H1 (cell line): ENCODE results near the gene TXNDC12. TPM values are rescaled to one million over a fixed set of nuclear protein-coding genes. Genes with fewer than 3 reads are reported as not detected.

Source experiments
- CTCF ChIA-PET: fragments of 300-600 bp; sonication (Branson Sonifier 250); formaldehyde crosslinking; loops from one replicate; lab custom pipeline; 2021; ENCODE audit not compliant: partially characterized antibody; lab: Charles Lee
- POLR2A ChIA-PET: fragments of 300-600 bp; sonication (Branson Sonifier 250); formaldehyde crosslinking; loops from one replicate; lab custom pipeline; 2021; ENCODE audit warnings: inconsistent platforms; ENCODE audit not compliant: partially characterized antibody; lab: Charles Lee
- DNase-seq, 2 experiments: peaks; one replicate each; pipeline versions ENCODE4 v3.0.0 to v3.0.0-alpha.2; 2010 to 2022; ENCODE audit warnings: low spot score in 2 of 2, low read depth in 1 of 2, mixed read lengths in 1 of 2
- FAIRE-seq: peaks from 2 replicates; lab custom pipeline; 2011; peaks lifted over from hg19 to GRCh38; lab: Jason Lieb, UNC
- H2AFZ ChIP-seq: 2 replicates; pipeline ENCODE4 v1.8.1; 2012; ENCODE audit warnings: low read length, inconsistent platforms
- H2AK5ac ChIP-seq: 2 replicates; pipeline ENCODE4 v1.6.1; 2013; ENCODE audit warnings: low read depth, low read length
- H2BK120ac ChIP-seq: replicated peaks from 2 replicates; pipeline ENCODE3; 2013; ENCODE audit warnings: low read depth, low read length, inconsistent platforms
- H2BK12ac ChIP-seq: 2 replicates; pipeline ENCODE4 v1.6.1; 2013; ENCODE audit warnings: low read depth, low read length
- H2BK15ac ChIP-seq: 2 replicates; pipeline ENCODE4 v1.6.1; 2013; ENCODE audit warnings: low read length
- H2BK20ac ChIP-seq: 2 replicates; pipeline ENCODE4 v1.6.1; 2013; ENCODE audit warnings: low read length
- H2BK5ac ChIP-seq: 2 replicates; pipeline ENCODE4 v1.6.1; 2013; ENCODE audit warnings: low read depth, low read length
- H3K14ac ChIP-seq: 2 replicates; pipeline ENCODE4 v1.6.1; 2013; ENCODE audit warnings: inconsistent platforms; ENCODE audit not compliant: insufficient read length
- H3K18ac ChIP-seq: 2 replicates; pipeline ENCODE4 v1.6.1; 2013; ENCODE audit warnings: low read length; ENCODE audit errors: extremely low read depth
- H3K23ac ChIP-seq: 2 replicates; pipeline ENCODE4 v1.6.1; 2013; ENCODE audit warnings: inconsistent platforms; ENCODE audit not compliant: insufficient read length
- H3K23me2 ChIP-seq: 2 replicates; pipeline ENCODE4 v1.6.1; 2013; ENCODE audit warnings: low read depth, low read length
- H3K27ac ChIP-seq: 2 replicates; pipeline ENCODE4 v1.6.1; 2011; ENCODE audit warnings: low read depth, low read length, inconsistent platforms
- H3K27me3 ChIP-seq, 4 experiments: replicated peaks in 1 of 4; 1 replicate in 1 of 4; 2 replicates in 3 of 4; pipeline versions ENCODE4 v1.6.1 to v1.8.1; 2011 to 2013; ENCODE audit warnings: low read length in 3 of 4, mild to moderate bottlenecking in 3 of 4, inconsistent platforms in 2 of 4, mixed read lengths in 2 of 4, moderate library complexity in 1 of 4; ENCODE audit not compliant: control insufficient read depth in 3 of 4, insufficient read depth in 3 of 4; ENCODE audit errors: extremely low read depth in 1 of 4
- H3K36me3 ChIP-seq, 4 experiments: 2 replicates each; pipeline versions ENCODE4 v1.6.1 to v1.8.1; 2011 to 2013; ENCODE audit warnings: mild to moderate bottlenecking in 4 of 4, low read length in 3 of 4, moderate library complexity in 2 of 4, control low read depth in 1 of 4, inconsistent platforms in 1 of 4; ENCODE audit not compliant: insufficient read depth in 4 of 4, control insufficient read depth in 2 of 4
- H3K4ac ChIP-seq: replicated peaks from 2 replicates; pipeline ENCODE3; 2013; ENCODE audit warnings: low read length, low read depth, mixed read lengths, inconsistent platforms; ENCODE audit not compliant: insufficient read length
- H3K4me1 ChIP-seq, 4 experiments: replicated peaks in 1 of 4; 1 replicate in 1 of 4; 2 replicates in 3 of 4; pipeline versions ENCODE4 v1.6.1 to v1.8.1; 2011 to 2013; ENCODE audit warnings: low read length in 3 of 4, inconsistent platforms in 2 of 4, mixed read lengths in 1 of 4; ENCODE audit not compliant: insufficient read depth in 4 of 4, control insufficient read depth in 3 of 4
- H3K4me2 ChIP-seq, 2 experiments: 2 replicates each; pipeline versions ENCODE4 v1.6.1 to v1.8.1; 2011 to 2013; ENCODE audit warnings: low read depth in 2 of 2, low read length in 2 of 2, control low read depth in 1 of 2, inconsistent platforms in 1 of 2, mild to moderate bottlenecking in 1 of 2; ENCODE audit not compliant: insufficient read depth in 1 of 2
- H3K4me3 ChIP-seq, 4 experiments: fragments of 200-600, 300-600 bp in 1 of 4; sonication (generic), shearing (Covaris generic), sonication (Bioruptor Twin) in 1 of 4; 2 replicates each; pipeline versions ENCODE4 v1.5.1 to v1.8.1; 2011 to 2016; ENCODE audit warnings: low read length in 4 of 4, low read depth in 3 of 4, control low read depth in 2 of 4, inconsistent platforms in 2 of 4, mild to moderate bottlenecking in 2 of 4, mixed read lengths in 1 of 4, moderate library complexity in 1 of 4; ENCODE audit not compliant: insufficient read depth in 2 of 4; ENCODE audit errors: extremely low read depth in 1 of 4
- H3K56ac ChIP-seq: replicated peaks from 2 replicates; pipeline ENCODE3; 2013; ENCODE audit warnings: low read depth, mild to moderate bottlenecking, mixed read lengths, low read length, inconsistent platforms; ENCODE audit not compliant: insufficient read length
- H3K79me1 ChIP-seq: 2 replicates; pipeline ENCODE4 v1.6.1; 2013; ENCODE audit warnings: low read depth, low read length, control low read depth
- H3K79me2 ChIP-seq, 2 experiments: 2 replicates each; pipeline versions ENCODE4 v1.6.1 to v1.8.1; 2012 to 2013; ENCODE audit warnings: low read length in 2 of 2, mild to moderate bottlenecking in 2 of 2, inconsistent platforms in 1 of 2; ENCODE audit not compliant: insufficient read depth in 2 of 2, control insufficient read depth in 1 of 2
- H3K9ac ChIP-seq, 4 experiments: replicated peaks in 1 of 4; 1 replicate in 1 of 4; 2 replicates in 3 of 4; pipeline versions ENCODE4 v1.6.1 to v1.8.1; 2011 to 2013; ENCODE audit warnings: low read depth in 3 of 4, low read length in 3 of 4, control low read depth in 2 of 4, mild to moderate bottlenecking in 2 of 4, moderate library complexity in 2 of 4, inconsistent platforms in 1 of 4; ENCODE audit errors: extremely low read depth in 1 of 4
- H3K9me3 ChIP-seq, 2 experiments: 2 replicates each; pipeline versions ENCODE4 v1.6.1 to v1.8.1; 2012 to 2013; ENCODE audit warnings: mild to moderate bottlenecking in 2 of 2, moderate library complexity in 2 of 2, control low read depth in 1 of 2, inconsistent platforms in 1 of 2, low read depth in 1 of 2, low read length in 1 of 2, mixed read lengths in 1 of 2; ENCODE audit not compliant: insufficient read depth in 2 of 2
- H4K20me1 ChIP-seq, 2 experiments: replicated peaks in 1 of 2; 2 replicates each; pipeline versions ENCODE3 to v1.8.1; 2011 to 2013; ENCODE audit warnings: inconsistent platforms in 2 of 2, low read length in 2 of 2, mild to moderate bottlenecking in 1 of 2; ENCODE audit not compliant: insufficient read depth in 2 of 2, control insufficient read depth in 1 of 2
- H4K5ac ChIP-seq: 2 replicates; pipeline ENCODE4 v1.6.1; 2013; ENCODE audit warnings: low read length, low read depth, mixed read lengths, inconsistent platforms; ENCODE audit not compliant: insufficient read length
- H4K8ac ChIP-seq: 2 replicates; pipeline ENCODE4 v1.8.0; 2013; ENCODE audit warnings: mild to moderate bottlenecking, moderate library complexity, low read length, inconsistent platforms; ENCODE audit not compliant: insufficient read depth; ENCODE audit errors: extremely low read depth
- H4K91ac ChIP-seq: replicated peaks from 2 replicates; pipeline ENCODE3; 2013; ENCODE audit warnings: low read length, mixed read lengths, inconsistent platforms; ENCODE audit not compliant: insufficient read length
- WGBS, 2 experiments: shearing (Covaris generic) in 1 of 2; methylation state at CpG; one replicate each; pipeline versions ENCODE4 v1.1.6 to v1.1.7; 2013 to 2015; ENCODE audit warnings: low lambda C conversion rate in 2 of 2, mixed read lengths in 2 of 2, inconsistent platforms in 1 of 2, low coverage in 1 of 2, missing lambda C conversion rate in 1 of 2; ENCODE audit not compliant: insufficient replicate concordance in 2 of 2, insufficient coverage in 1 of 2, insufficient read length in 1 of 2; ENCODE audit errors: extremely low coverage in 1 of 2, missing lambda C conversion rate in 1 of 2; 5-methylcytosine and 5-hydroxymethylcytosine counted together
- polyA plus RNA-seq, 7 experiments: library from polyadenylated mRNA; depleted of rRNA in 3 of 7; stranded (reverse) in 5 of 7; unstranded in 2 of 7; fragments of >200 nt in 5 of 7; fragments of 200-250 nt in 2 of 7; gene quantifications; 1 replicate in 5 of 7; 2 replicates in 1 of 7; 4 replicates in 1 of 7; pipeline versions ENCODE4 v1.2.1 to v1.2.3, GENCODE V29; 2011 to 2013; ENCODE audit warnings: missing spikeins in 2 of 7, mixed read lengths in 2 of 7
- total RNA-seq: library from RNA; stranded (reverse); fragmentation: NEBNext Ultra II Directional; extraction: Animal tissue kit (Norgen Biotek cat#: 25700); gene quantifications from 2 replicates; pipeline ENCODE4 v1.2.1, GENCODE V29; 2021
- TF ChIP-seq, protein P1 (sequence below): IDR thresholded peaks from 2 replicates; pipeline ENCODE4 v1.6.1; 2012; ENCODE audit warnings: low read length, inconsistent platforms

TXNDC12 gene
- total and polyA plus RNA-seq, 2 of the 8 experiments (the other 6 are each of a cell fraction or from before 2014, with no cell fraction given) = 35.2 to 89.8 TPM

DNA sequence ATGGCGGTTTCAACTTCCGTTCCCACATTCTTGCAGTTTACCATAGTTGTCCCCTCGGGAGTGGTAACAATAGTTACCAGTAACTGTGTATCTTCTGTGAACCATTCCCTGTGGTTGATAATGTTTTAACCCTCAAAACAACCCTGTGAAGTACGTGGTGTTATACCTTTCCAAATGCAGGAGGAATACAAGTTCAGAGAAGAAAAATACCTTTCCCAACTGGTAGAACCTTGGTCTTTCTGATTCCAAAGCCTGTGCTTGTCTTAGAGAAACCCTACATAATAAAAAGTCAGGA, 1.9 kb upstream of the TXNDC12 start:
- peak overlapping the region; percentile 93 for H3K27ac ChIP-seq
- H2BK15ac ChIP-seq = 0 out of 2 replicates have a peak overlapping the region, but pooled peaks have one; percentile 74
- H2BK5ac ChIP-seq = peak overlapping the region; percentile 93
- no peak overlapping the region for H2AFZ ChIP-seq
- H3K4me3 ChIP-seq = peak overlapping the region; percentile 87 to 98 (median 92)
- H2BK20ac ChIP-seq = no peak overlapping the region
- H3K79me2 ChIP-seq = peaks cover 17 to 76% of the 10 kb centered on the region in 2 experiments
- DNase-seq = no peak
- peak overlapping the region; percentile 90 for H4K91ac ChIP-seq
- peaks cover 0 to 6% of the 10 kb centered on the region in 2 experiments for H4K20me1 ChIP-seq
- H4K8ac ChIP-seq = no peak overlapping the region
- H3K14ac ChIP-seq = no peak overlapping the region
- peak overlapping the region; percentile 82 for H3K56ac ChIP-seq
- peak overlapping the region; percentile 79 to 96 for H3K4me2 ChIP-seq
- no peak overlapping the region for H3K23ac ChIP-seq
- peaks cover 11% of the 10 kb centered on the region; the same call in 1 of the 2 replicates for H3K23me2 ChIP-seq
- peak overlapping the region; percentile 92 for H4K5ac ChIP-seq
- peaks cover 8 to 34% (median 22%) of the 10 kb centered on the region in 4 experiments for H3K36me3 ChIP-seq
- 2% methylated on average over 4 of the region's 4 CpGs; no CpG with 5 or more reads in 1 of the 2 experiments for WGBS, 2 experiments
- no peak overlapping the region for H2AK5ac ChIP-seq
- H3K27me3 ChIP-seq = no peaks in the 10 kb centered on the region
- H2BK12ac ChIP-seq = 0 out of 2 replicates have a peak overlapping the region, but pooled peaks have one; percentile 56
- H3K9me3 ChIP-seq = no peaks in the 10 kb centered on the region
- peak overlapping the region; percentile 66 for H3K18ac ChIP-seq
- H3K4me1 ChIP-seq = peaks cover 0 to 7% (median 2%) of the 10 kb centered on the region in 4 experiments; a peak in 3 of 7 replicates
- TF ChIP-seq, protein P1, sequence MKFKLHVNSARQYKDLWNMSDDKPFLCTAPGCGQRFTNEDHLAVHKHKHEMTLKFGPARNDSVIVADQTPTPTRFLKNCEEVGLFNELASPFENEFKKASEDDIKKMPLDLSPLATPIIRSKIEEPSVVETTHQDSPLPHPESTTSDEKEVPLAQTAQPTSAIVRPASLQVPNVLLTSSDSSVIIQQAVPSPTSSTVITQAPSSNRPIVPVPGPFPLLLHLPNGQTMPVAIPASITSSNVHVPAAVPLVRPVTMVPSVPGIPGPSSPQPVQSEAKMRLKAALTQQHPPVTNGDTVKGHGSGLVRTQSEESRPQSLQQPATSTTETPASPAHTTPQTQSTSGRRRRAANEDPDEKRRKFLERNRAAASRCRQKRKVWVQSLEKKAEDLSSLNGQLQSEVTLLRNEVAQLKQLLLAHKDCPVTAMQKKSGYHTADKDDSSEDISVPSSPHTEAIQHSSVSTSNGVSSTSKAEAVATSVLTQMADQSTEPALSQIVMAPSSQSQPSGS = no peak
- TF ChIP-seq, all 59 proteins: peak for 0
- CTCF ChIA-PET = no interaction called here
- no peak overlapping the region for H2BK120ac ChIP-seq
- POLR2A ChIA-PET = interaction anchor here (0.6 to 5.4 kb wide), 16 partner anchors 7 to 347 kb away, joined by 3 to 61 read pairs (median 4); partner anchors contain the start of genes CC2D1B, KTI12, ORC1 and PRPF38A
- H3K79me1 ChIP-seq = peaks cover 6% of the 10 kb centered on the region
- peak overlapping the region; percentile 89 for H3K4ac ChIP-seq
- FAIRE-seq = no peak
- H3K9ac ChIP-seq = peak overlapping the region; percentile 83 to 97 (median 90)
